Activated CD4-positive, alpha-beta T cell treated with anti-CD3 and anti-CD28 coated beads, Interleukin-2, amount 10 ng/mL, durations not matched to agents 7 days and 5 days (primary cell): ENCODE data around the gene DAGLB. TPM values are rescaled to one million over a fixed set of nuclear protein-coding genes. Genes with fewer than 3 reads are reported as not detected.
A peak's percentile ranks its signal among the peaks of the same experiment; 100 is the strongest.
"Not testable (repeated sequence)": the region's sequence is repeated elsewhere in the genome, so short reads cannot be mapped to it uniquely, and the experiment has no call there.

Experiments used
- CTCF ChIA-PET: fragments of 350-600 bp; sonication (Branson Sonifier 250); formaldehyde crosslinking; loops from one replicate; lab custom pipeline; 2021; ENCODE audit warnings: antibody characterized with exemption; lab: Charles Lee
- POLR2A ChIA-PET: fragments of 350-600 bp; sonication (Branson Sonifier 250); formaldehyde crosslinking; loops from one replicate; lab custom pipeline; 2021; ENCODE audit warnings: antibody characterized with exemption; lab: Charles Lee
- DNase-seq: peaks from one replicate; pipeline ENCODE4 v3.0.0-alpha.2; 2020
- H3K27ac Mint-ChIP-seq: one replicate; pipeline ENCODE4 v1.8.0; 2021; ENCODE audit warnings: mild to moderate bottlenecking, moderate library complexity, mixed read lengths
- H3K27me3 Mint-ChIP-seq: one replicate; pipeline ENCODE4 v1.8.0; 2021; ENCODE audit warnings: mixed read lengths
- H3K36me3 Mint-ChIP-seq: one replicate; pipeline ENCODE4 v1.8.0; 2021; ENCODE audit warnings: low read depth, mixed read lengths
- H3K4me1 Mint-ChIP-seq: one replicate; pipeline ENCODE4 v1.8.0; 2021; ENCODE audit warnings: mixed read lengths
- H3K4me3 Mint-ChIP-seq: one replicate; pipeline ENCODE4 v1.8.0; 2021; ENCODE audit warnings: mild to moderate bottlenecking, moderate library complexity, mixed read lengths
- H3K9me3 Mint-ChIP-seq: one replicate; pipeline ENCODE4 v1.8.0; 2021; ENCODE audit warnings: mixed read lengths
- total RNA-seq, 2 experiments: library from RNA; stranded (reverse); gene quantifications; one replicate each; pipeline ENCODE4 v1.2.3, GENCODE V29; 2021

The DAGLB gene
- total RNA-seq, 2 experiments from 2014 or later, result 18.3 to 22.4 TPM

DNA sequence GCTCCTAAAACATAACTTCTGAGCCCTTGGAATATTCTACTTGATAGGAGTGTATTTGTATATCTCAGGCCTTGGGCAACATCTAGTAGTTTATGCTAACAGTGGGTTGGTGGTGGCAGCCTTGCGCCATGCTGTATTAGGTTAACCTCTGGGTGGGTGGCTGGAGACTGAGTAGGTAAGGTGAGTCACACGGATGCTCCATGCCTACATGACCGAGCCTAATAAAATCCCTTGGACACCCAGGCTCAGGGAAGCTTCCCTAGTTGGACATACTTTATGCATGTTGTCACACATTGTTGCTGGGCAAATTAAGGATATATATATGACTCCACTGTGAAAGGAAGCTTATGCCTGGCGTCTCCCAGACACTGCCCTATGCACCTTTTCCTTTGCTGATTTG lies 6.0 kb upstream of the DAGLB start:
- ChIA-PET CTCF (interaction anchor here (0.6 to 2.2 kb wide), 2 partner anchors 11 to 20 kb away, joined by 3 to 6 read pairs; no protein-coding TSS in a partner anchor), POLR2A (no interaction called here)
- no peaks in the 10 kb centered on the region for H3K27me3 Mint-ChIP-seq
- H3K27ac Mint-ChIP-seq, result no peak overlapping the region
- DNase-seq, result no peak
- peaks cover 4% of the 10 kb centered on the region for H3K4me1 Mint-ChIP-seq
- H3K36me3 Mint-ChIP-seq, result no peaks in the 10 kb centered on the region
- no peaks in the 10 kb centered on the region for H3K9me3 Mint-ChIP-seq
- H3K4me3 Mint-ChIP-seq, result no peak overlapping the region

DNA sequence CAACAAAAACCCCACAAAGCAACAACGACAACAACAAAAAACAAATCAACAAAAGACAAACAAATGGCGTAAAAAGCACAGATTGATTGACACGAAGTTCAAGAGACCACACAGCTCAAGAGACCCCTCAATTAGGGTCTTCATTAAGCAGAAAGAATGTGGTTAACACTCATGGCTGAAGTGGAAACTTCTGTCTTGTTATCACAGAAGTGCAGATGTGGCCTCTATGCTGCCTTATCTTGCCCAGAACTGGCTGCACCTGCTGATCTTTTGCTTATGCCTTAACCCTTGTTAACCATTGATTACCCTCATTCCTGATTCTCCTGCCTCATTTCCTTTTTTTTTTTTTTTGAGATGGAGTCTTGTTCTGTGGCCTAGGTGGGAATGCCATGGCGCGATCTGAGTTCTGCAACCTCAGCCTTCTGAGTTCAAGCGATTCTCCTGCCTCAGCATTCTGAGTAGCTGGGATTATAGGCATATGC lies 3.5 kb upstream of the DAGLB start:
- Mint-ChIP-seq H3K9me3 (no peaks in the 10 kb centered on the region), H3K4me3 (no peak overlapping the region), H3K4me1 (peaks cover 14% of the 10 kb centered on the region), H3K36me3 (no peaks in the 10 kb centered on the region), H3K27me3 (no peaks in the 10 kb centered on the region), H3K27ac (no peak overlapping the region)
- CTCF ChIA-PET, result interaction anchor here (0.7 kb wide), 1 partner anchor 413 kb away, joined by 3 read pairs; no protein-coding TSS in a partner anchor
- no peak for DNase-seq
- POLR2A ChIA-PET, result no interaction called here

DNA sequence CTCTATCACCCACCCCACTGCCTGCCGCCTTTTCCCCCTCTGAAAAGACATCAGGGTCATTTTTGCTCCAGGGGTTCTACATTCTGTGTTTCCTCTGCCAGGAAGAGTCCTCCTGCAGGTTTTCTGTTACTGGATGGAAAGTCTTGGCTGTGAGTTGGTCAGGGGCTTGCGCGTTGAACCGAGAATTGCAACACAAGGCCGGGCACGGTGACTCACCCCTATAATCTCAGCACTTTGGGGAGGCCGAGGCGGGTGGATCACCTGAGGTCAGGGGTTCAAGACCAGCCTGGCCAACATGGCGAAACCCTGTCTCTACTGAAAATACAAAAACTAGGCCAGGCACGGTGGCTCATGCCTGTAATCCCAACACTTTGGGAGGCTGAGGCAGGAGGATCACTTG lies 2.8 kb upstream of the DAGLB start:
- H3K36me3 Mint-ChIP-seq, H3K4me3 Mint-ChIP-seq, DNase-seq, POLR2A ChIA-PET, H3K27ac Mint-ChIP-seq, CTCF ChIA-PET, H3K27me3 Mint-ChIP-seq, H3K9me3 Mint-ChIP-seq: not testable (repeated sequence)
- peaks cover 18% of the 10 kb centered on the region for H3K4me1 Mint-ChIP-seq

DNA sequence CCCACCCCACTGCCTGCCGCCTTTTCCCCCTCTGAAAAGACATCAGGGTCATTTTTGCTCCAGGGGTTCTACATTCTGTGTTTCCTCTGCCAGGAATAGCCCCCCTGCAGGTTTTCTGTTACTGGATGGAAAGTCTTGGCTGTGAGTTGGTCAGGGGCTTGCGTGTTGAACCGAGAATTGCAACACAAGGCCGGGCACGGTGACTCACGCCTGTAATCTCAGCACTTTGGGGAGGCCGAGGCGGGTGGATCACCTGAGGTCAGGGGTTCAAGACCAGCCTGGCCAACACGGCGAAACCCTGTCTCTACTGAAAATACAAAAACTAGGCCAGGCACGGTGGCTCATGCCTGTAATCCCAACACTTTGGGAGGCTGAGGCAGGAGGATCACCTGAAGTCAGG lies 2.1 kb upstream of the DAGLB start:
- H3K27ac Mint-ChIP-seq, result peak overlapping the region; percentile 13
- H3K4me3 Mint-ChIP-seq, H3K9me3 Mint-ChIP-seq, POLR2A ChIA-PET, H3K27me3 Mint-ChIP-seq, CTCF ChIA-PET, DNase-seq, H3K36me3 Mint-ChIP-seq: not testable (repeated sequence)
- peaks cover 21% of the 10 kb centered on the region for H3K4me1 Mint-ChIP-seq

DNA sequence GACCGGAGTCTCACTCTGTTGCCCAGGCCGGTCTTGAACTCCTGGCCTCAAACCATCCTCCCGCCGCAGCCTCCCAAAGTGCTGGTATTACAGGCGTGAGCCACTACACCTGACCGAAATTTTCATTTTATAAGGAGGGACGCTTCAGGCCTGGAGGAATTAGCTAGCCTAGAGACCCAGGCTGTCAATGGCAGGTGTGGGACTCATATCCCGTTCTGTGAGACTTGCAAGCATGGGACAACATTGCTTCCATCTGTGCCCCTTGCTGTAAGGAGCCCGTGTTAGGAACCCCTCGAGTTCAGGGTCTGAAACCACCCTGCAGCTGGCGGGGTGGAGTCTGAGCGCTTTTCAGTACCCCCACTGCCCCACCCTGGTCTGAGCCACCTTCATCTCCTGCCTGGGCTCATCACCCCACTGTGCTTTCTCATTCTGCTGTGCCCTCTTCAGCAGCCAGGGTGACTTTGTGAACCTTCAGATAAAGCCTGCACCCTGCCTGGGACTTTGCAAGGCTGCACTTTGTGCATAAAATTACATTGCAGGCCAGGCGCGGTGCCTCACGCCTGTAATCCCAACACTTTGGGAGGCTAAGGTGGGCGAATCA lies 1.3 kb upstream of the DAGLB start:
- Mint-ChIP-seq H3K36me3 (peaks cover 18% of the 10 kb centered on the region), H3K9me3 (no peaks in the 10 kb centered on the region), H3K4me3 (peak overlapping the region; percentile 98), H3K27ac (peak overlapping the region; percentile 75), H3K4me1 (peaks cover 21% of the 10 kb centered on the region), H3K27me3 (no peaks in the 10 kb centered on the region)
- CTCF ChIA-PET, result interaction anchor here (0.6 to 1.8 kb wide), 2 partner anchors 10 to 12 kb away, joined by 5 to 8 read pairs; no protein-coding TSS in a partner anchor
- DNase-seq, result no peak
- POLR2A ChIA-PET, result no interaction called here

DNA sequence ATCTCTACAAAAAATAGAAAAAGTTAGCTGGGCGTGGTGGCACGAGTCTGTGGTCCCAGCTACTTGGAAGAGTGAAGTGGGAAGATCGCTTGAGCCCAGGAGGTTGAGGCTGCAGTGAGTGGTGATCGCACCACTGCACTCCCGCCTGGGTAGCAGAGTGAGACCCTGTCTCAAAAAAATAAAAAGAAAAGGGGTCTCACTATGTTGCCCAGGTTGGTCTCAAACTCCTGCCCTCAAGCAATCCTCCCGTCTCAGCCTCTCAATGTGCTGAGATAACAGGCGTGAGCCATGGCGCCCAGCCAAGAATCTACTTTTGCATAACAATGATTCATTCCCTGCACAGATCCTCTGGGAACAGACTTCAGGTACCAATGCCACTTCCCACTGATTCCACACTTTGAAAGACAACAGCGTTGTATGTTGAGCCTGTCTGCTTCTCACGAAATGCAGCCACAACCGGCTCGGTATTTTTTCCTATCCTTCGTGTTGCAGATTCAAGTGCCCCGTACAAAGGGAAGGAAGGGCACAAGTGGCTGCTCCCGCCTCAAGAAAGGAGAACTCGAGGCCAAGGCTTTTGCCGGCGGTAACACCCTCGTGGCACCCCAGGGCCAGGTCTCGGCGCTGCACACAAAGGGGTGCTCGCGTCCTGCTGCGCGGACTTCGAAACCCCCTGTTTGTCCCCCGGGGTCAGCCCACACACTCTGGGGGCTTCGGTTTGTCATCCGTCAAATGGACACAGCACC lies 745 bp downstream of the DAGLB start:
- Mint-ChIP-seq H3K4me1 (peaks cover 31% of the 10 kb centered on the region), H3K27ac (peak overlapping the region; percentile 98), H3K9me3 (no peaks in the 10 kb centered on the region), H3K36me3 (peaks cover 33% of the 10 kb centered on the region), H3K4me3 (peak overlapping the region; percentile 98), H3K27me3 (no peaks in the 10 kb centered on the region)
- CTCF ChIA-PET, result interaction anchor here (0.8 to 1.8 kb wide), 3 partner anchors 8 to 14 kb away, joined by 4 to 8 read pairs (median 5); no protein-coding TSS in a partner anchor
- DNase-seq, result peak; percentile 28
- POLR2A ChIA-PET, result interaction anchor here (1.1 kb wide), 1 partner anchor 8 kb away, joined by 3 read pairs; no protein-coding TSS in a partner anchor

DNA sequence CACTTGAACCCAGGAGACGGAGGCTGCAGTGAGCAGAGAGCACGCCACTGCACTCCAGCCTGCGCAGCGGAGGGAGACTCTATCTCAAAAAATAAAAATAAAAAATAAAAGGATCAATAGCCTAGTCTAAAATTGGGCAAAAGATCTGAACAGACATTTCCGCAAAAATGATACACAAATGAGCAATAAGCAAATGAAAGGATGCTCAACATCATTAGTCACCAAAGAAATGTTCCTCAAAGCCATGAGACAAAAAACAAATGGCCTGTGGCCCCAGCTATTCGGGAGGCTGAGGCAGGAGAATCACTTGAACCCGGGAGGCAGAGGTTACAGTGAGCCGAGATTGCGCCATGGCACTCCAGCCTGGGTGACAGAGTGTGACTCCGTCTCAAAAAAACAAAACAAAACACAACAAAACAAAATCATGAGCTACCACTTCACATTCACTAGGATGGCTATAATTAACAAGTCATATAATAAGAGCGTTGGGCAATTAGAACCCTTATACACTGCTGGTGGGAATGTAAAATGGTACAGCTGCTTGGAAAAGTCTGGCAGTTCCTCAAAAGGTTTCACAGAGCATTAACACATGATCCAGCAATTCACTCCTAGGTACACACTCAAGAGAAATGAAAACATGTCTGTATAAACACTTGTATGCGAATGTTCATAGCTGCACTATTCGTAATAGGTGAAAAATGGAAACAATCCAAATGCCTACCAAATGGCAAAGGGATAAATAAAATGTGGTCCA lies 3.1 kb downstream of the DAGLB start:
- Mint-ChIP-seq H3K27me3 (no peaks in the 10 kb centered on the region), H3K9me3 (no peaks in the 10 kb centered on the region), H3K27ac (no peak overlapping the region), H3K4me1 (peaks cover 37% of the 10 kb centered on the region), H3K4me3 (no peak overlapping the region), H3K36me3 (peaks cover 42% of the 10 kb centered on the region)
- no peak for DNase-seq
- POLR2A ChIA-PET, result interaction anchor here (0.5 kb wide), 1 partner anchor 8 kb away, joined by 3 read pairs; no protein-coding TSS in a partner anchor
- CTCF ChIA-PET, result interaction anchor here (0.6 to 2.0 kb wide), 3 partner anchors 8 to 227 kb away, joined by 3 to 10 read pairs (median 4); no protein-coding TSS in a partner anchor

DNA sequence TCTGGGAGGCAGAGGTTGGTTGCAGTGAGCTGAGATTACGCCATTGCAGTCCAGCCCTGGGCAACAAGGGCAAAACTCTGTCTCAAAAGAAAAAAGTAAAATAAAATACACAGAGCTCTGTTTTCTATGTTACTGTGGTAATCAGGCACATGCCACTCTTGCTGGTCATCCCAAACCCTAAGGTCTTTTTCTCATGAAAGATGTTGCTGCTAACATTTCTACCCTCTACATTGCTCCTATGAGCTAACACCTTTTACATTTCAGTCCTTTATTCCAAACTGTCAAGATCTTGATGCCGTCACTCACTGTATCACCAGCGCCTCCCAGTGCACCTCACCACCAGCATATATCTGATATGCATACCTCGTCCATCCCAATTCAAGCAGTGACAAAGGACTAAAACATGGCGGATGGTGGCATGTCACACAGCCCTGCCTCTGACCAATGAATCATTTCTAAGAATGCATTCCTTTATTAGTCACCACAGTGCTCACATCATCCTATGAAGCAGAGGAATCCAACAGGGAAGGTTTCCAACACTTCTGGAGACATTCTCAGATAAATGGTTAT lies 4.3 kb downstream of the DAGLB start:
- Mint-ChIP-seq H3K9me3 (no peaks in the 10 kb centered on the region), H3K4me1 (peaks cover 43% of the 10 kb centered on the region), H3K27me3 (no peaks in the 10 kb centered on the region), H3K27ac (no peak overlapping the region), H3K4me3 (no peak overlapping the region), H3K36me3 (peaks cover 49% of the 10 kb centered on the region)
- ChIA-PET POLR2A (no interaction called here), CTCF (interaction anchor here (0.6 to 1.2 kb wide), 2 partner anchors 31 to 434 kb away, joined by 3 to 4 read pairs; no protein-coding TSS in a partner anchor)
- DNase-seq, result no peak

DNA sequence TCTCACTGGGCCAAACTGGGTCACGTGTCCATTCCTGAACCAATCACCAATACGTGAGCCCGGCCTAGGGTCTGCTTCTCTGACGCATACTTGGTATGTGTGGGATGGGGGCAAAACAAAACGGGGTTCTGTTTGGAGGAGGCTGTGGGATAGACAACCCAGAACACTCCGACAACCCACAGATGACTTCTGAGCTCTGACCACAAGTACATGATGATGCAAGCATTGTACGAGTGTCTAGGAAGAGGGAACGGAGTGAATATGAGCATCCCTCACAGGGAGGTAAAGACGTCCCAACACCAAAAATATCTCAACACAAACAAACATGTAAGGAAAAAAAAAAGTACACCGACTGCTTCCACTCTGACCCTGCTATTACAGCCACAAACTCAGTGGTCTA lies 5.6 kb downstream of the DAGLB start:
- Mint-ChIP-seq H3K36me3 (peaks cover 50% of the 10 kb centered on the region), H3K27me3 (no peaks in the 10 kb centered on the region), H3K27ac (peak overlapping the region; percentile 68), H3K9me3 (no peaks in the 10 kb centered on the region), H3K4me3 (no peak overlapping the region), H3K4me1 (peaks cover 52% of the 10 kb centered on the region)
- CTCF ChIA-PET, result interaction anchor here (0.7 kb wide), 1 partner anchor 193 kb away, joined by 3 read pairs; no protein-coding TSS in a partner anchor
- DNase-seq, result no peak
- POLR2A ChIA-PET, result no interaction called here

DNA sequence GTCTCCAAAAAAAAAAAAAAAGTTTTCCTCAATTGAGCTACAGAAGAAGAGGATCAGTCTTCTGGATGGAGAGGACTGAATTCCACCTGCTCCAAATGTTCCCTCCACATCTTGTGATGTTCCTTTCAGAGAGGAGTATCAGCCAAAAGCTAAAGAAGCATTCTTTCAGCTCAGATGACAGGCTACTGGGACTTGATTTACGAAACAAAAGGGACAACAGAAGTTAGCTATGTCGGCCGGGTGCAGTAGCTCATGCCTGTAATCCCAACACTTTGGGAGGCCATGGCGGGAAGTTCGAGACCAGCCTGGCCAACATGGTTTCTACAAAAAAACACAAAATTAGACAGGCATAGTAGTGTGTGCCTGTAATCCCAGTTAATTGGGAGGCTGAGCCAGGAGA lies 7.4 kb downstream of the DAGLB start:
- H3K9me3 Mint-ChIP-seq, result no peaks in the 10 kb centered on the region
- POLR2A ChIA-PET, result no interaction called here
- peaks cover 48% of the 10 kb centered on the region for H3K36me3 Mint-ChIP-seq

DNA sequence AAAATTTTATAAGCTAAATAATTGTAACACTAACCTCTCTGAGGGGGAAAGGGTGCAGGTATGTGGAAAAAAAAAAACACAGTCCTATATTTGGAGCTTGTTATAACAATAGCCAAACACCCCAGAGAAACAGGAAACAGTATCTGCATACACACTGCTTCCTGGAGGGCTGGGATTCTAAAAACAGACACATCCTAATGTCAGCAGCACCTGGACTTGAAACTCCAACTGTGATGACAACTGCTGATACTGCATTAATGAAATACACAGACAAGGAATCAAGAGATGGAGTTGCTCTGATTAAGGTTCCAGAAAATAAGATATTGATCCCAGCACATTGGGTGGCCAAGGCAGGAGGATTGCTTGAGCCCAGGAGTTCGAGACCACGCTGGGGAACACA lies 9.3 kb downstream of the DAGLB start:
- peaks cover 52% of the 10 kb centered on the region for H3K4me1 Mint-ChIP-seq
- H3K4me3 Mint-ChIP-seq, result peak overlapping the region; percentile 51
- ChIA-PET CTCF (interaction anchor here (0.6 to 1.2 kb wide), 2 partner anchors 1072 to 1121 kb away, joined by 3 read pairs; no protein-coding TSS in a partner anchor), POLR2A (no interaction called here)
- no peaks in the 10 kb centered on the region for H3K27me3 Mint-ChIP-seq
- H3K36me3 Mint-ChIP-seq, result peaks cover 37% of the 10 kb centered on the region
- no peak for DNase-seq
- H3K27ac Mint-ChIP-seq, result peak overlapping the region; percentile 88
- H3K9me3 Mint-ChIP-seq, result no peaks in the 10 kb centered on the region

More for the DNA sequence above, 7.4 kb downstream of the DAGLB start:
- peak overlapping the region; percentile 5 for H3K27ac Mint-ChIP-seq
- no peak for DNase-seq
- CTCF ChIA-PET, result interaction anchor here (0.6 to 0.7 kb wide), 2 partner anchors 192 to 1195 kb away, joined by 3 read pairs; no protein-coding TSS in a partner anchor
- no peak overlapping the region for H3K4me3 Mint-ChIP-seq
- H3K27me3 Mint-ChIP-seq, result no peaks in the 10 kb centered on the region
- peaks cover 57% of the 10 kb centered on the region for H3K4me1 Mint-ChIP-seq

DNA sequence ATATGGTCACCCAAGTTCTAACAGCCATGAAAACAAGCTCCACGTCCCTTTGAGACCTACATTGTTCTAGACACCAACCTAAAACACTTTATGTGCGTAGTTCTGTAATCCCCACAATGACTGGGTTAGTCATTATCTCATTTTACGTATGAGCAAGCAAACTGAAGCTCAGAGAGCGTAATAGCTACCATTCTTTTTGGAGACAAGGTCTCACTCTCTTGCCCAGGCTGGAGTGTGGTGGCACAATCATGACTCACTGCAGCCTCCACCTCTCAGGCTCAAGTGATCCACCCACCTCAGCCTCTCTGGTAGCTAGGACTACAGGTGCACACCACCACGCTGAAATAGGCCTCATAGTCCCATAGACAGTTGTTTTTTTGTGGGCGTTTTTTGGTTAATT lies 10.5 kb downstream of the DAGLB start:
- CTCF ChIA-PET, result interaction anchor here (0.6 to 1.7 kb wide), 12 partner anchors 8 to 1071 kb away, joined by 3 to 10 read pairs (median 3); partner anchors contain the start of gene DAGLB
- no peaks in the 10 kb centered on the region for H3K9me3 Mint-ChIP-seq
- H3K4me1 Mint-ChIP-seq, result peaks cover 47% of the 10 kb centered on the region
- DNase-seq, result no peak
- H3K36me3 Mint-ChIP-seq, result peaks cover 30% of the 10 kb centered on the region
- POLR2A ChIA-PET, result no interaction called here
- peak overlapping the region; percentile 64 for H3K27ac Mint-ChIP-seq
- H3K27me3 Mint-ChIP-seq, result no peaks in the 10 kb centered on the region
- no peak overlapping the region for H3K4me3 Mint-ChIP-seq
